Esophagus squamous epithelium (tissue), 5 donors: Measurements from ENCODE around the gene RPS4Y1. TPM values are rescaled to one million over a fixed set of nuclear protein-coding genes. Genes with fewer than 3 reads are reported as not detected.
A peak's percentile ranks its signal among the peaks of the same experiment; 100 is the strongest.
"Not testable (repeated sequence)": the region's sequence is repeated elsewhere in the genome, so short reads cannot be mapped to it uniquely, and the experiment has no call there.

ENCODE experiments used
- DNase-seq: peaks from one replicate; lab custom pipeline; 2025; lab: John Stamatoyannopoulos, UW
- H3K27ac ChIP-seq, 4 donors: fragments of 200-600 bp; sonication (generic); one replicate each; pipeline ENCODE4 v1.5.1; 2016 to 2019; ENCODE audit warnings: mild to moderate bottlenecking in 1 of 4
- H3K27me3 ChIP-seq, 4 donors: fragments of 200-600 bp; sonication (generic); 1 replicate in 3 of 4; 2 replicates in 1 of 4; pipeline versions ENCODE4 v1.5.1 to v1.6.0; 2017 to 2021; ENCODE audit warnings: antibody characterized with exemption in 1 of 4
- H3K36me3 ChIP-seq, 3 donors: fragments of 200-600 bp; sonication (generic); one replicate each; pipeline ENCODE4 v1.5.1; 2016 to 2019
- H3K4me1 ChIP-seq, 3 donors: fragments of 200-600 bp; sonication (generic); one replicate each; pipeline ENCODE4 v1.5.1; 2017 to 2019
- H3K4me3 ChIP-seq, 4 donors: fragments of 200-600 bp; sonication (generic); 1 replicate in 3 of 4; 2 replicates in 1 of 4; pipeline ENCODE4 v1.5.1; 2016 to 2019; ENCODE audit warnings: mild to moderate bottlenecking in 2 of 4, moderate library complexity in 1 of 4
- H3K9me3 ChIP-seq, 3 donors: fragments of 200-600 bp; sonication (generic); one replicate each; pipeline ENCODE4 v1.5.1; 2016 to 2019
- CTCF ChIP-seq, 6 experiments: fragments of 450-650 bp in 4 of 6; fragments of 200-600 bp in 2 of 6; sonication (generic) in 2 of 6; IDR thresholded peaks; one replicate each; pipeline ENCODE4 v1.5.1; 2016 to 2019; ENCODE audit warnings: antibody characterized with exemption in 6 of 6, mild to moderate bottlenecking in 4 of 6, moderate library complexity in 4 of 6
- POLR2A ChIP-seq, 4 donors: fragments of 450-650 bp; IDR thresholded peaks; one replicate each; pipeline ENCODE4 v1.6.1; 2017; ENCODE audit warnings: antibody characterized with exemption in 4 of 4, mild to moderate bottlenecking in 4 of 4, moderate library complexity in 3 of 4
- WGBS, 2 donors: methylation state at CpG; one replicate each; pipeline ENCODE4 v1.1.5; 2018; 5-methylcytosine and 5-hydroxymethylcytosine counted together
- intact Hi-C: fragments of 100-400 bp; cut with DNase I; formaldehyde crosslinking; loops from one replicate; pipeline ENCODE4 v1.15.0; 2022
- total RNA-seq, 4 donors: library from RNA; depleted of rRNA; stranded (reverse); fragments of >200 nt; gene quantifications; one replicate each; pipeline ENCODE4 v1.1.0, GENCODE V29; 2016
- donor health status: DM: yes; HTN: yes; CAD: no.

RPS4Y1 gene
- total RNA-seq, result 100 to 1,000 TPM in 2 of 4 donors, under 1 TPM in 2; 0.23 to 290 (median 105) TPM

- intact Hi-C loops, result no loop called here
- peaks cover 0 to 17% (median 0%) of the 10 kb centered on the region in 3 donors for H3K4me1 ChIP-seq
- no peak for TF ChIP-seq CTCF (IDR thresholded peaks at IDR 0.05)
- TF ChIP-seq POLR2A (IDR thresholded peaks at IDR 0.05), result no peak
- H3K9me3 ChIP-seq, result no peaks in the 10 kb centered on the region
- H3K36me3 ChIP-seq, result peaks cover 0 to 34% (median 0%) of the 10 kb centered on the region in 3 donors
- DNase-seq, result no peak
- H3K27ac ChIP-seq, result peak within 1 kb of the TSS in 2 of 4 donors; percentile 66 to 75
- H3K27me3 ChIP-seq, result no peaks in the 10 kb centered on the region
- H3K4me3 ChIP-seq, result peak within 1 kb of the TSS in 2 of 4 donors; percentile 48 to 61
- WGBS, 2 donors, result 0% methylated on average over 9 of the region's 22 CpGs; no CpG with 5 or more reads in 1 of the 2 donors
Observed at GRCh38 chrY:2841471-2841893, at the start of gene RPS4Y1. RPS4Y1 (plus strand) TSS chrY:2841602; CDS start chrY:2841625, 23 bp downstream.

GRCh38 chrY:2796977-2797523, 44.4 kb upstream of the RPS4Y1 start:
- H3K27ac ChIP-seq, result peak overlapping the region in 1 of 4 donors; percentile 70
- intact Hi-C loops, result no loop called here
- TF ChIP-seq POLR2A (IDR thresholded peaks at IDR 0.05) (no peak), CTCF (IDR thresholded peaks at IDR 0.05) (no peak)
- H3K4me3 ChIP-seq, result no peak overlapping the region
- H3K36me3 ChIP-seq, result no peaks in the 10 kb centered on the region
- peaks cover 0 to 16% (median 0%) of the 10 kb centered on the region in 3 donors for H3K4me1 ChIP-seq
- WGBS, 2 donors, result 85% methylated on average over 3 of the region's 7 CpGs; no CpG with 5 or more reads in 1 of the 2 donors
- no peaks in the 10 kb centered on the region for H3K9me3 ChIP-seq
- H3K27me3 ChIP-seq, result no peaks in the 10 kb centered on the region
- DNase-seq, result no peak

GRCh38 chrY:2797991-2798390, 43.4 kb upstream of the RPS4Y1 start:
- no peaks in the 10 kb centered on the region for H3K27me3 ChIP-seq
- TF ChIP-seq CTCF (IDR thresholded peaks at IDR 0.05) (no peak), POLR2A (IDR thresholded peaks at IDR 0.05) (no peak)
- intact Hi-C loops, result no loop called here
- DNase-seq, result no peak
- no peaks in the 10 kb centered on the region for H3K36me3 ChIP-seq
- no peaks in the 10 kb centered on the region for H3K9me3 ChIP-seq
- peaks cover 0 to 16% (median 0%) of the 10 kb centered on the region in 3 donors for H3K4me1 ChIP-seq
- H3K27ac ChIP-seq, result peak overlapping the region in 1 of 4 donors; percentile 70
- H3K4me3 ChIP-seq, result no peak overlapping the region

- H3K4me3 ChIP-seq, result no peak overlapping the region
- WGBS, 2 donors, result 23% methylated on average over 2 of the region's 2 CpGs; no CpG with 5 or more reads in 1 of the 2 donors
- no peaks in the 10 kb centered on the region for H3K36me3 ChIP-seq
- DNase-seq, result no peak
- TF ChIP-seq CTCF (IDR thresholded peaks at IDR 0.05) (peak in 2 of 6 experiments; percentile 38 to 49), POLR2A (IDR thresholded peaks at IDR 0.05) (no peak)
- H3K4me1 ChIP-seq, result peaks cover 0 to 16% (median 0%) of the 10 kb centered on the region in 3 donors
- H3K27ac ChIP-seq, result no peak overlapping the region
- no peaks in the 10 kb centered on the region for H3K27me3 ChIP-seq
- no peaks in the 10 kb centered on the region for H3K9me3 ChIP-seq
- intact Hi-C loops, result no loop called here
Observed at GRCh38 chrY:2800246-2800645, 41.2 kb upstream of the RPS4Y1 start.

GRCh38 chrY:2817146-2817896, 24.1 kb upstream of the RPS4Y1 start:
- H3K27me3 ChIP-seq, intact Hi-C loops, DNase-seq, H3K4me1 ChIP-seq, H3K36me3 ChIP-seq, H3K4me3 ChIP-seq, H3K27ac ChIP-seq, H3K9me3 ChIP-seq: not testable (repeated sequence)
- WGBS, 2 donors, result 57% methylated on average over 2 of the region's 10 CpGs; no CpG with 5 or more reads in 1 of the 2 donors
